Hematopoietic multipotent progenitor cell treated with erythropoietin and hydrocortisone succinate and interleukin-3 and kit ligand, for 4 days (in vitro differentiated cells): ENCODE data around the gene SLC49A3.
"Not testable (repeated sequence)": the region's sequence is repeated elsewhere in the genome, so short reads cannot be mapped to it uniquely, and the experiment has no call there.

Experiments used
- DNase-seq: peaks from one replicate; pipeline ENCODE4 v3.0.0-alpha.2; 2015

SLC49A3 gene

DNA sequence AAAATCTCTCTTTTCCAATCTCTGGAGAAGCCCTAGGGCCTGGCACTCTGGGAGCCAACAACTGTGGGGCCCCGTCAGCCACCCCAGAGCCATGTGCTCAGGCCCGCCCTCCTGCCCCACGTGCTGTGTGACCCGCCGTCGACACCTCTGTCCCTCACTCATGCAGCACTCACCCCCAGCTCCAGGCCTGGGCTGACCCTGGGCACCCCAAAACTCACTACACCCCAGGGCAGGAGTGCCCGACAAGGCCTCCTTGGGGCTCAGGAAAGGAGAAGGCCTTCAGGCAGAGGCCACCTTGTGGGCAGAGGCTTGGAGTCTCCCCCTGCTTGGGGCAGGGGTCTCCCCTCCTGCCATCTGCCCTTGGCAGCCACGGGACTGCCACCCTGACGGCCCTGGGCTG, 8.9 kb downstream of the SLC49A3 start:
- no peak for DNase-seq

DNA sequence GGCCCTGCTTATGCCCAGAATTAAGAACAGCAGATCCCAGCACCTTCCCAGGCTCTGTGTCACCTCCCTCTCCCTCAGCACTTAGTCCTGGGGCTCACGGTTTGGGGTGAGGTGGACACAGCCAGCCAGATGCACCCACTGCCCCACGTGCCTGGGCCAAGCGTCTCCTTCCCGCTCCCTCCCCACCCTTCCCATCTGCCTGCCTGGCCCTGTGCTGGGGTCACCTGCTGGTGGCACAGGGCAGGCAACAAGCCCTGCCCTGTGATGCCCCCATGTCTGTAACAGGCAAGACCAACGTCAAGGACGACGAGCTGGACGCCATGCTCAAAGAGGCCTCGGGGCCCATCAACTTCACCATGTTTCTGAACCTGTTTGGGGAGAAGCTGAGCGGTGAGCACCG, 9.3 kb downstream of the SLC49A3 start:
- no peak for DNase-seq

DNA sequence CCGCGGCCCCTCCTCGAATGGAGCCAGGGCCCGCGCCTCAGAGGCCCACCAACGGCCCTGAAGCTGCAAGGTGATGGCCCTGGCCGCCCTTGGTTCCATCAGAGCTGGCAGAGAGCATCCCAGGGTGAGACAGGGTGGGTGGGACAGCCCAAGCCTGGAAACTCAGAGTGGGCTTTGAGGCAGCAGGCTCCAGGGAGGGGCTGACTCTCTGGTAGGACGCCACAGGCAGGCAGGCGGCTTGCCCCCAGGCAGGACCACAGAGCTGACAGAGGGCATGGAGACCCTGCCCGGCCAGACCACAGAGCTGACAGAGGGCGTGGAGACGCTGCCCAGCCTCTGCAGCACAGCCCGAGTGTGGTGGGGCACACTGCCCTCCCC, 9.9 kb downstream of the SLC49A3 start:
- no peak for DNase-seq

DNA sequence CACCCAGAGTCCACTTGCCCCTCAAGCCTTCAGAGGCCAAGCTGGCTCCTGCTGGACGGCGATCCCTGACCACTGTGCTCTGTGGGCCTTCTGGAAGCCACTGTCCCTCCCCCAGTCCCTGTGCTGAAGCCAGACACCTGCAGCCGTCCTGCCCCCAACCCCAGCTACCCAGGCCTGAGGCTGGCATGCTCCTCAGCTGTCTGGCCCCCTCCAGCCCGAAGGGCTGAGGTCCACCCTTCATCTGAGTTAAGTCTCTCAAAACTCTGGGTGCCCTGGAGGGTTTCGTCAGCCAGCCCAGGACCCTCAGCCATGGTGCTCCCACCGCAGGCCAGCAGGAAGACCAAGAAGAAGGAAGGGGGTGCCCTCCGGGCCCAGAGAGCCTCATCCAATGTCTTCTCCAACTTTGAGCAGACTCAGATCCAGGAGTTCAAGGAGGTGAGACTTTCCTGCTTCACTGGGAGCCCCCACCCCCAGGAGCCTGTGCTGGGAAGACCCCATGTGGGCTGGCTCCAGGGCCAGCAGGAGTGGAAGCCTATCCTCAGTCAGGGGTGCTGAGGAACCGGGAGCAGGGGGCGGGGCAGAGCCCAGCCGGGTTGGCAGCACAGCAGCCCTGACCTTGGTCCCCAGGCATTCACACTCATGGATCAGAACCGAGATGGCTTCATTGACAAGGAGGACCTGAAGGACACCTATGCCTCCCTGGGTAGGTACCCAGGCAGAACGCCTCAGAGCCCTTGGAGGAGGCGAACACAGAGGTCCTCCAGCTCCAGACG, 10.4 kb downstream of the SLC49A3 start:
- DNase-seq, result no peak

DNA sequence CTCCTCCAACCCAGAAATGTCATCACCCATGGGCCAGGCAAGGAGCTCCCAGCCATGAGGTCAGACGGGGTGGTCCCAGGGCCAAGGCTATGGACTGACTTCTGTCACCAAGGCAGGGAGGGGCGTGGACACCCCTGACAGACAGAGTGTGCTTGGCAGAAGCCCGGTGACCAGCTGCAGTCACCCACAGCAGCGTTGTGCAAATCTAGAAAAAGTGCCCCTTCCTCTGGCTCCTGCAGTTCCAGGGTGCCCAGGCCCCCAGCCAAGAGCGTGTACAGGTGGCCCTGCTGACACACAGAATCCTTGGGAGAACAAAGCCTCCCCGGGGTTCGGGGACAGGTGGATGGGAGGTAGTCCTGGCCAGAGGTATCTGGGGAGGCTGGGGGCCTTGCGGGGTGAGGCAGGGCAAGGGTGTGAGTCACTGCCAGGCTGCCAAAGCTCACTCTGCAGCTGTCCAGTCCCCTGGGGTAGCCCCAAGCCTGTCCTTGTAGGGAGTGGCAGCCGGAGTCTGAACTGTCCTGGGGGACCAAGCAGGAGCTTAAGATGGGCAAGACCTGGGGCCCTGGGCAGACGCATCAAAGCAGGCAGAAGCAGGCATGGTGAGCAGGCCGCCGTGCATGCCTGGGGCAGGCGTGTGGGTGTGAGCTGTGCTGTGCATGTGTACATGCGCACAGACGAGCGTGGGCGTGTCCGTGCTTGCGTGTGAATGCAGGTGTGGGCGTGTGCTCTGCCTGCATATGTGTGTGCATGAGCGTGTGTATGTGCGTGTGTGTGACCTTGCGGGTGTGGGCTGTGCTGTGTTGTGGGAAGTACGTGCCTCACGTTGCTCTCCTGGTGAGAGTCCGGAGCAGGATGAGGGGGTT, 11.3 kb downstream of the SLC49A3 start:
- no peak for DNase-seq

DNA sequence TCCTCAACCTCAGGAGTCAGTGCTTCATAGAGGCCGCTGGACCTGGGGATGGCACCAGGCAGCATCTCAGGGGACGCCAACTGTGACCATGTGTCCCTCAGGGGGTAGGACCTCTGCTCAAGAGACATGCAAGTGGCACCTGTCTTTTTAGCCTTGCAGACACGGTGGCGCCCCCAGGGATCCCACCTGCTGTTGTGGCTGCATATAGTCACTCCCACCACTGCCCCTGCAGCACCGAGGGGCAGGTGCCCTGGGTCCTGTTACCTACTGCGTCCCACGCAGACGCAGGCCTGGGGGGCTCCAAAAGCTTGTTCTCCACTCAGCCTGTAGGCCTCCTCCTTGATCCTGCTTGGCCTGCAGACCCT, 12.1 kb downstream of the SLC49A3 start:
- no peak for DNase-seq

DNA sequence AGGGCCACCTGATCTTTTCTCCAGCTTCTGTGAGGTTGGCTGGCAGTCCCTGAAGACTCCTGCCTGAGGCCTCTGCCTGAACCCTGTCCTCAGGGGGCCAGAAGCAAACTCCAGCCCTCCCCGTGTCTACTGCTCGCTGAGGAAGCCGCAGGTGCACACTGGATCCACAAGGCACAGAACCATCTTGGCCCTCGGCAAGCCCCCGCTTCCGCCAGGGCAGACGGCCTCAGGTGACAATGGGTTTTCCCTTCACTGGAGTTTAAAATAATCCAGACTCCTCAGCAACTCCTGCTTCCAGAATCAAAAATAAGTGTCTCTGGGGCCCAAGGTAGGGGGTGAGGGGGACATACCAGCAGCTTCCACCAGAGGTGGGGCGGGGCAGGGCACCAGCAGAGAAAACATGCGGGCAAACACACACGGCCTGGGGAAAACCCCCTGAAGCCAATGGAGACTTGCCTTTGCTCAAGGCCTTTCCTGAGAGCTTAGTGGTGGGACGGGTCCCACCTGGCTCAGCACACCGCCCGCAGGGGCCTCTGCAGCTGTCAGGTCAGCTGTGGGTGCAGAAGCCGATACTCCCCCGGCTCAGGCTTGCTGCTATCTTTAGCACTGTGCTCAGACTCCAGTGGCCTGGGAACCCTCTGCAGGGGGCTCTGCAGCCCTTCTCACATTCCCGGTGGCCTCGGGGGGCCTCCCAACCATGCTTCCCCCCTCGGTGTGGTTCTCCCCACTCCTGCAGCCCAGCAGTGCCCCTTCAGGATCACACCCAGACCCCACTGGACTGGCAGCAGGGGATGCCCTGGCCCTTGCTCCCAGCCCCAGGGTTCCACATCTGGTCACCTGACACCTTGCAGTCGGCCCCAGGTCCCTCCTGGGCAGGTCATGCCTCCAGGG, 12.7 kb downstream of the SLC49A3 start:
- DNase-seq, result no peak

DNA sequence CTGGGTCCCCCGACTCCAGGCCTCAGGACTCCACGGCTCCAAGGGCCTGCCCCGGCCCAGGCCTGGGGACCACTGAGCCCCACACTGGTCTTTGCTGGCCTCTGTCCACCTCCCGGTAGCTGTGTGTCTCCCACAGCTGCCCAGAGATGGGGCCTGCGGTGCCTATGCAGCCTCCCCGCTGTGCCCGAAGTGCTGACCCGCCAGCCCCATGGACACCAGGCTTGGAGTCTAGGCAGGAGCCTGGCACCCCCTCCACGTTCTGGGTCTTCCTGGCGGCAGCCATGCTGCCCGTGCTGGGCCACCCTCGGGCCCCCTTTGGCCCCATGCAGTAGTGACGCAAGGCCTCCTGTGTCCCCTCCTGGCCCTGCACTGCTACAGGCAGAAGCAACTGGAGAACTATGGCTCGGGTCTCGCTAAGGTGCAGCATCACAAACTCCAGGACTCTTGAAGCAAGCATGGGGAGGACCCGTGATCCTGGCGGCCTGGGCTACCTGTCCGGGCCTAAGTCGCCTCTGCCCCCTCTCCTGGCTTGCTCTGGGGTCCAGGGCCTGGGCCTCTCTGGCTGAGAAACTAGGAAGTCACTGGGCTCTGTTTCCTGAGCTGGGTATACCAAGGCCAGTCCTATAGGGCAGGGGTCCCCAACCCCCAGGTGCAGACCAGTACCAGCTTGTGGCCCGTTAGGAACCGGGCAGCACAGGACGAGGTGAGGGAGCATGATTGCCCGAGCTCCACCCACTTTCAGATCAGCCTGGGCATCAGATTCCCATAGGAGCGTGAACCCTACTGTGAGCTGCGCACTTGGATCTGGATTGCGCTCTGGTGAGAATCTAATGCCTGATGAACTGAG, 13.7 kb downstream of the SLC49A3 start:
- peak; percentile 55 for DNase-seq

DNA sequence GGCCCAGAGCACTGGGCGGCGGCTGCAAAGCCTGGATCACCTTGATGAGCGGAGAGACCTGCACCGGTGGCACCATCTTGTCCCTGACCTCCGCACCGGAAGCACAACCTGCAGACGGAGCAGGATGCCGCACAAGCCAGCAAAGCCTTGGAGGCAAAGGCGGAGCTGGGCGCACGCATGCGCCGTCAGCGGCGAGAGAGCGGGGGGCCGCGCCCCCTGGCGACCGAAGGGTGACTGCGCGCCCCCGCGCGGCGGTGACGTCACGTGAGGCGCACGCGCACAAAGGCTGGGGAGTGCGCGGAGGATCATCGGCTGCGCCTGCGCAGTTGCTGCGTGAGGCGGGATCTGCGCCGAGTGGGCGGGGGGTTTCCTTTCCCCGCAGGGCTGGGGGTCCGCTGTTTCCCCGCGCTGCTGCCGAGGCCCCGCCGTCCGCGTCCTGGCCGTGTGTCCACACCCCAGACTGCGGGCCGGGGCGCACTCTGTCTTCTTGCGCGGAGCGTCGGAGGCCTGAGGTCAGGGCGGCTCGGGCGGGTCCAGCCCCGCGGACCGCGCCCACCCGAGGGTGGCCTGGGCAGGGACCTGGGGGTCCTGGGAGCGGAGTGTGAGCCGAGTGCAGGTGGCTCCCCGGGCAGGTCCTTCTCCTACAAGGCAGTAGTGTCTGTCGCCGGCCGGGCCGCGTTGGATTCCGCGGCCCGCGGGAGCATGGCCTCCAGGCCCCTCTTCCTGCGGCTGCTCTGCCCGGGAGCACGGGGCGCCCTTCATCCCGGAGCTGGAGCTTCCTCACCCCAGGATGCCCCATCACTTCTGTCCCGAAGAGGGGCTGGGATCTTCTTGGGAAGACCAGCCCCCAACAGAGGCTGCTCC, 14.5 kb downstream of the SLC49A3 start, which contains the start of the genes ATP5ME and MYL5:
TSS of gene ATP5ME (minus strand) at position 105 of the 864 bp plus-strand sequence. CDS start at position 76, 29 bp downstream.
TSS of gene MYL5 (plus strand) at position 371 of the 864 bp plus-strand sequence. CDS start 3,485 bp downstream, outside the sequence.
- DNase-seq, result peak; percentile 98

DNA sequence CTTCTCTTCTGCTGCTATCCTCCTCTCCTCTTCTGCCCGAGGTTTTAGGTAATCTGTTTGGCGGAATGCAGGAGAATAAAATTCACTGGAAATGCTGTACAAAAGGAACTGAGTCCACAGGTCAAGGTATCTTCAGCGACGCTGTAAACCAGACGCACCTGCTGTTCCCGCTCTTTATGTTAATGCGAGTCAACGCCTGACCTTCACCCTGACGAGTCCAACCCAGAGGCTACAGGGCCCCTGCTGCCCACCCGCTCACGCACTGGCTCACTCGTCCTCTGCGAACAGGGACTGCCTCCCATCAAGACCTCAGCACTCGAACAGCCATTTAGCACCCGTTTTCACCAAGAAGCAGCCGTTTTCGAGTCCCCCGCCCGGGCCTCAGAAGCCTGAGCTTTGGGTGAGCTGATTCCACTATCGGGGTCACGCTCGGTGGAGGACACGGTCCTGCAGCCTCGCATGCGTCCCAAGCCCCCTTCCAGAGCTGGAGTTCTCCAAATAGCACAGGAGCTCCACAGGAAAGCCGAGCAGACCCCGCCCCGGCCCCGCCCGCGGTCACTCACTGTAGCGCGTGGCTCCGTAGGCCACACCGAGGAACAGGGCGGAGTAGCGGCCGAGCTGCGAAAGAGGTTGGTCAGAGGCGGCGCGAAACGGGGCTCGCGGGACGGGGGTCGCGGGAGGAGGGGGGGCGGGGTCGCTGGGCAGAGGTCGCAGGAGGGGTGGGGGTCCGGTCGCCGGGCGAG, 15.4 kb downstream of the SLC49A3 start:
- peak; percentile 60 for DNase-seq

DNA sequence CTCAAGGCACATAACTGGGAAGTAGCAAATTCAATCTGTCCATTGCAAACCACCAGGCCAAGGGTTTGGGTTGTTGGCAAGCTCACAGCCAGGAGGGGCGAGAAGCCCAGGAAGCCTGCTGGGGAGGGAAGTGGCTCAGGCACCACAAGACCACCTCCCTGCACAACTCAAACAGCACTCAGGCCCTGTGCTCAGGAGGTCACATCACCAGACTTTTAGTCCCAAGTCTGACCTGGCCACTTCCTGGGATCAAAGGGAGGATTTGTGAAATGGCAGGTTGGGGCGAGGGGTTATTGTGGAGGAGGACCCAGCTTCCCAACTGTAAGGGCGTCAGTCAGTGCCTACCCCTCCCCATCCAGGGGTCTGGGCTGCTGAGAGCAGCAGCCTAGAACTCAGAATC, 17.2 kb downstream of the SLC49A3 start:
- no peak for DNase-seq

DNA sequence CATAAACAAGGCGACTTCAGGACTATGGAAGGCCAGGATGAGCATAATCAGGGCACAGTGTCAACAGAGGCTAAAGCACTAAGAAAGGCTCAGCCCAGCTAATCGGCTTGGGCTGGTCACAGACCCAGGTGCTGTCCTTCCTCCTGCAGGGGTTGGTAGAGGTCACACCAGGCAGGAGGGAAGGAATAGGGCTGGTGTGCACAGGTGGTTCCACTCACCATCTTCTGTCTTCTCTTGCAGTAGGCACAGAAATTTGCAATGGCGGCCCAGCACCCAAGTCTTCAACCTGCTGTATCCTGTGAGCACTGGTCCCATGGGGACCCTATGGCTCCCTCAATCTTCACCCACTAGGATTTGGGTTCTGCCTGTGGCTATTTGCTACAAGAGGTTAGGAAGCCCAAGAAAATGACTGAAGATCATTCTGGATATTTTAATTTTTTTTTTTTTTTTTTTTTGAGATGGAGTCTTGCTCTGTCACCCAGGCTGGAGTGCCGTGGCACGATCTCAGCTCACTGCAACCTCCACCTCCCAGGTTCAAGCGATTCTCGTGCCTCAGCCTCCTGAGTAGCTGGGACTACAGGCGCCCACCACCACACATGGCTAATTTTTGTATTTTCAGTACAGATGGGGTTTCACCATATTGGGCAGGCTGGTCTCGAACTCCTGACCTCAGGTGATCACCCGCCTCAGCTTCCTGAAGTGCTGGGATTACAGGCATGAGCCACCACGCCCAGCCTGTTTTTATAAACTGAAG, 19.0 kb downstream of the SLC49A3 start:
- not testable (repeated sequence) for DNase-seq

DNA sequence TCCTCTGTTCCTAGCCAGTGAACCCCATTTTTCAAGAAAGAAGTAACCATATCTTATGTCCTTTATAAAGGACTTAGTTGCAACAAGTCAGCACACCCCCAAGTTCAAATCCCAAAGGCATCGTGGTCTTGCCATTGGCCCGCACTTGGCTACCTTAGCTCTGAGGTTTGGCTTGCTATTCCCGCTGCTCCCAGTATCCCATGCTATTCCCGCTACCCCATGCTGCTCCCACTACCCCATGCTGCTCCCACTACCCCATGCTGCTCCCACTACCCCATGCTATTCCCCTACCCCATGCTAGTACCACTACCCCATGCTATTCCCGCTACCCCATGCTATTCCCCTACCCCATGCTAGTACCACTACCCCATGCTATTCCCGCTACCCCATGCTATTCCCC, 20.7 kb downstream of the SLC49A3 start:
- DNase-seq, result not testable (repeated sequence)

DNA sequence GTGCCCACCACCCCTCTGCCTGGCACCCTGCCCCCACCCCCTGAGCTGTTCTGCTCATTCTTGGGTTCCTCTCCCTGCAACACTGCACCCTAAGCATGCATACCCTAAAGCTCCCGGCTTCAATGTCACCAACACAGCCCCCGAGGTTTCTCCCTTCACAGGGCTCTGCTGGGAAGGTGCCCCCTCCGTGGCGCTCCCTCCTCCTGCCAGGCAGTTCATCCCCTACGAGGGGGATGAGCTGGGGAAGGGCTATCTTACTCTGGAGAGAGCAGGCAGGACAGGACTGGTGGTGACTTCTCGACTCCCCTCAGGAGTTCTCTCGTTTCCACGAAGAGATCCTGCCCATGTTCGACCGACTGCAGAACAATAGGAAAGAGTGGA, 21.4 kb downstream of the SLC49A3 start:
- DNase-seq, result no peak

DNA sequence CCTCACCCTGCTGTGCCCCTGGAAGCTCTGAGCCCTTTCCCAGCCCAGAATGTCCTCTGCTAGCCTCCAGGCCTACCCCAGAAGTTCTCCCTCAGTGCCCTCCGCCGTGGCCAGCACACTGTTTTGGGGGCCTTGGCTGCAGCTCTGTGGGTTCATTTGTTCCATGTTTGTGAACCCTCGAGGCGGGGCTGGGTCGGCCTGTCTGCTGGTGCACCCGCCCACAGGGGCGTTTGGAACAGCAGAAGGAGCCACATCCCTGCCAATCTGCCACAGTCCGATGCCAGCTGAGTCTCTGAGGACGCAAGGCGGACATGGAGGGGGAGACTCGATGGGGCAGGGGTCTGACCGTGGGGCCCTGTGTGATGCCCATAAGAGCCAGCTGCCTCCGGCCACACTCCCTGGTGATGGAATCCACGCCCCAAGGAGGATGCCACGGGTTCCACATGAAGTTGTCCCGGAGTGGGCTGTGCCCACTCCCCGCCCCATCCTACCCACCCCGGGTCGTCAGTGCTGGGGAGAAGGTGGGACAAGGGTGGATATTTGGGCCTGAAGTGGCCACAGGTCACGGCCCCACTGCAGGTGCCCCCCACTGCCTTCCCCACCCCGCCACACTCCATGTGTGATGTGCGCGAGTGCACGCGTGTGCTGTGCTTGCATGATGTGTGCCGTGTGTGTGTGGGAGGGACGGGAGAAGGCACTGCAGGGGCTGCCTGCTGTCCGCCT, 22.0 kb downstream of the SLC49A3 start:
- DNase-seq, result no peak

DNA sequence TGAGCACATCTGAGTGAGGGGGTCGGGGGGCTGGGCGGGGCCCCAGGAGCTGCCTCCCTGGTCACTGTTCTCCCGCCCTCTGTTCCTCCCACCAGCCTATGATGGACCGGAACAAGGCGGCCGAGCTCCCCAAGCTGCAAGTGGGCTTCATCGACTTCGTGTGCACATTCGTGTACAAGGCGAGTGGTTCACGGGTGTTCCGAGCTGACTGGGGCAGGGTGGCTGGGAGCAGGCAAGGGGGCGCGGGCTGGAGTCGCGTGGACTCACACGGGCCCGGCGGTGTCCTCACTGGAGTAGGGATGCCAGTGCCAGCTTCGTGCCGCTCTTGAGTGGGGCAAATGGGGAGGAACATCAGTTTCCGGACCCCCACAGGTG, 22.5 kb downstream of the SLC49A3 start:
- DNase-seq, result no peak

DNA sequence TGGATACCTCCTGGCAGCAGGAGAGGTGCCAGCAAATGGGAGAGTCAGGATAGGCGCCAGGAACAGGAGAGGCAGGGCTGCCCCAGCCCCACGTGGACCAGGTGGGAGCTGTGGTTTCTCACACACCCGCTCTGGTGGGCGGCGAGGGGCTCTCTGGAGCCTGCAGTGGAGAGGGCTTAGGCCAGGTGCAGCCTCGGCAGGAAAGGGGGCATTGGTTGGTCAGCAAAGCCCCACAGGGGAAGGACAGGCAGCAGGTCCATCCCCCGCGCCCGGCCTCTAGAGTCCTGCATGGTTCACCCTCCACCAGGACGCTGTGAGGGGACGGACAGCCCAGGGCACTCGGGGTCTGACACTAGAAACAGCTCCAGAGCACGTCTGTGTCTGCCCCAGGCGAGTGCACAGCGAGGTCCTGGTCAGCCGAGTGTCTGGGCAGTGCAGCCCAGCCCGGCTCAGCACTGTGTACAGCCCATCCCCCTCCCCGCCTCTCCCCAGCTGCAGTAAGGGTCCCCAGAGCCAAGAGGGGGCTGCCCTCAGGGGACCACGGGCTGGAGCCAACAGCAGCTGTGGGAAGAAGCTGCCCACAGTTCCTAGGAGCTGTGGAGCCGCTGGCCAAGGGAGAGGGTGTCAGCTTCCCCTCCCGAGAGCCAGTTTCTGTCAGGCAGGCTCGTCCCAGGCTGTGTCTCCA, 23.1 kb downstream of the SLC49A3 start:
- no peak for DNase-seq

DNA sequence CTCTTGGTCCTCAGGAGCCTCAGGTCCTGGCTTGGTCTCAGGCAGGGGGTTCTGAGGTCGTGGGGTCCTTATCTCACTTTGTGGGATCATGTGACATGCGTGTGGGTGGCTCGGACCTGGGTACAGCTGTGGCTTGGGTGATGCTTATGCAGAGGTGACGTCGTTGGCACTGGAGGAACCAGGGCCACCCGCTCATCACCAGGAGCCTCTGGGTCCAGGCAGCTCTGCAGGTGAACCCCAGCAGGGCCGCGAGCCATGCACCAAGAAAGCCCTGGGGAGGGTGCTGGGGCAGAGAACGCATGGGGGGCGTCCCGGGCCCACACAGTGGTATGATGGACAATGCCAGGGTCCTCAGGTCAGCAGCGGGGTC, 23.6 kb downstream of the SLC49A3 start:
- no peak for DNase-seq
